ENCODE data around the gene EEF1A2.

- TF ChIP-seq, protein P1, sequence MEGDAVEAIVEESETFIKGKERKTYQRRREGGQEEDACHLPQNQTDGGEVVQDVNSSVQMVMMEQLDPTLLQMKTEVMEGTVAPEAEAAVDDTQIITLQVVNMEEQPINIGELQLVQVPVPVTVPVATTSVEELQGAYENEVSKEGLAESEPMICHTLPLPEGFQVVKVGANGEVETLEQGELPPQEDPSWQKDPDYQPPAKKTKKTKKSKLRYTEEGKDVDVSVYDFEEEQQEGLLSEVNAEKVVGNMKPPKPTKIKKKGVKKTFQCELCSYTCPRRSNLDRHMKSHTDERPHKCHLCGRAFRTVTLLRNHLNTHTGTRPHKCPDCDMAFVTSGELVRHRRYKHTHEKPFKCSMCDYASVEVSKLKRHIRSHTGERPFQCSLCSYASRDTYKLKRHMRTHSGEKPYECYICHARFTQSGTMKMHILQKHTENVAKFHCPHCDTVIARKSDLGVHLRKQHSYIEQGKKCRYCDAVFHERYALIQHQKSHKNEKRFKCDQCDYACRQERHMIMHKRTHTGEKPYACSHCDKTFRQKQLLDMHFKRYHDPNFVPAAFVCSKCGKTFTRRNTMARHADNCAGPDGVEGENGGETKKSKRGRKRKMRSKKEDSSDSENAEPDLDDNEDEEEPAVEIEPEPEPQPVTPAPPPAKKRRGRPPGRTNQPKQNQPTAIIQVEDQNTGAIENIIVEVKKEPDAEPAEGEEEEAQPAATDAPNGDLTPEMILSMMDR (conservative IDR thresholded peaks at IDR 0.05; ENCODE audit: low read depth in 2 of 2) = no peak
- TF ChIP-seq EZH2 (IDR thresholded peaks at IDR 0.05; ENCODE audit: low read depth, unreplicated experiment) (no peak), POLR2AphosphoS5 (IDR thresholded peaks at IDR 0.05; ENCODE audit: low read depth) (no peak), CREB1 (CRISPR knock-in tag; IDR thresholded peaks at IDR 0.05; ENCODE audit: low read depth) (no peak), EZH2phosphoT487 (IDR thresholded peaks at IDR 0.05; ENCODE audit: unreplicated experiment) (no peak), ETS1 (IDR thresholded peaks at IDR 0.05) (no peak), JUNB (IDR thresholded peaks at IDR 0.05; ENCODE audit: unreplicated experiment) (no peak)
- TF ChIP-seq, protein P2, sequence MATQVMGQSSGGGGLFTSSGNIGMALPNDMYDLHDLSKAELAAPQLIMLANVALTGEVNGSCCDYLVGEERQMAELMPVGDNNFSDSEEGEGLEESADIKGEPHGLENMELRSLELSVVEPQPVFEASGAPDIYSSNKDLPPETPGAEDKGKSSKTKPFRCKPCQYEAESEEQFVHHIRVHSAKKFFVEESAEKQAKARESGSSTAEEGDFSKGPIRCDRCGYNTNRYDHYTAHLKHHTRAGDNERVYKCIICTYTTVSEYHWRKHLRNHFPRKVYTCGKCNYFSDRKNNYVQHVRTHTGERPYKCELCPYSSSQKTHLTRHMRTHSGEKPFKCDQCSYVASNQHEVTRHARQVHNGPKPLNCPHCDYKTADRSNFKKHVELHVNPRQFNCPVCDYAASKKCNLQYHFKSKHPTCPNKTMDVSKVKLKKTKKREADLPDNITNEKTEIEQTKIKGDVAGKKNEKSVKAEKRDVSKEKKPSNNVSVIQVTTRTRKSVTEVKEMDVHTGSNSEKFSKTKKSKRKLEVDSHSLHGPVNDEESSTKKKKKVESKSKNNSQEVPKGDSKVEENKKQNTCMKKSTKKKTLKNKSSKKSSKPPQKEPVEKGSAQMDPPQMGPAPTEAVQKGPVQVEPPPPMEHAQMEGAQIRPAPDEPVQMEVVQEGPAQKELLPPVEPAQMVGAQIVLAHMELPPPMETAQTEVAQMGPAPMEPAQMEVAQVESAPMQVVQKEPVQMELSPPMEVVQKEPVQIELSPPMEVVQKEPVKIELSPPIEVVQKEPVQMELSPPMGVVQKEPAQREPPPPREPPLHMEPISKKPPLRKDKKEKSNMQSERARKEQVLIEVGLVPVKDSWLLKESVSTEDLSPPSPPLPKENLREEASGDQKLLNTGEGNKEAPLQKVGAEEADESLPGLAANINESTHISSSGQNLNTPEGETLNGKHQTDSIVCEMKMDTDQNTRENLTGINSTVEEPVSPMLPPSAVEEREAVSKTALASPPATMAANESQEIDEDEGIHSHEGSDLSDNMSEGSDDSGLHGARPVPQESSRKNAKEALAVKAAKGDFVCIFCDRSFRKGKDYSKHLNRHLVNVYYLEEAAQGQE (IDR thresholded peaks at IDR 0.05; ENCODE audit: unreplicated experiment) = no peak
Measured at GRCh38 chr20:63491078-63491477, 7.8 kb downstream of the EEF1A2 start.

Data from GM23338 (cell line).